GM12873 (cell line): ENCODE data around the gene IL1F10.

Experiments used
- CTCF ChIP-seq: IDR thresholded peaks from 2 replicates; pipeline ENCODE4 v1.5.1; 2012; ENCODE audit warnings: low read depth, mild to moderate bottlenecking, moderate library complexity, low read length, control low read depth; ENCODE audit not compliant: insufficient read depth; ENCODE audit errors: missing control alignments

IL1F10 gene

GRCh38 chr2:113092864-113093612 is 25.3 kb downstream of the IL1F10 start:
- no peak for TF ChIP-seq CTCF

GRCh38 chr2:113093613-113093977 is 25.8 kb downstream of the IL1F10 start:
- no peak for TF ChIP-seq CTCF

GRCh38 chr2:113098041-113098440 is 30.3 kb downstream of the IL1F10 start:
- no peak for TF ChIP-seq CTCF

GRCh38 chr2:113098532-113098931 is 30.8 kb downstream of the IL1F10 start:
- no peak for TF ChIP-seq CTCF

GRCh38 chr2:113102133-113102532 is 34.4 kb downstream of the IL1F10 start:
- no peak for TF ChIP-seq CTCF

- TF ChIP-seq CTCF: no peak
Observed at GRCh38 chr2:113103277-113103676, 35.5 kb downstream of the IL1F10 start.

GRCh38 chr2:113104054-113104611 is 36.4 kb downstream of the IL1F10 start:
- TF ChIP-seq CTCF: no peak
